Ishikawa (cell line): ENCODE results near the gene GRIP2.

Source experiments
- CEBPB ChIP-seq: IDR thresholded peaks from 2 replicates; pipeline ENCODE4 v1.6.1; 2012
- CREB1 ChIP-seq: IDR thresholded peaks from 2 replicates; pipeline ENCODE4 v1.6.1; 2012; ENCODE audit warnings: low read depth
- EGR1 ChIP-seq: IDR thresholded peaks from 2 replicates; pipeline ENCODE4 v1.6.1; 2012
- EP300 ChIP-seq: IDR thresholded peaks from 2 replicates; pipeline ENCODE4 v1.6.1; 2012; ENCODE audit warnings: borderline replicate concordance
- FOXM1 ChIP-seq: IDR thresholded peaks from 2 replicates; pipeline ENCODE4 v1.6.1; 2012; ENCODE audit warnings: low read depth, borderline replicate concordance
- MAX ChIP-seq: IDR thresholded peaks from 2 replicates; pipeline ENCODE4 v1.6.1; 2012
- NFIC ChIP-seq: IDR thresholded peaks from 2 replicates; pipeline ENCODE4 v1.6.1; 2012
- RAD21 ChIP-seq: IDR thresholded peaks from 2 replicates; pipeline ENCODE4 v1.6.1; 2012; ENCODE audit warnings: low read depth
- REST ChIP-seq: IDR thresholded peaks from 2 replicates; pipeline ENCODE4 v1.6.1; 2012; ENCODE audit warnings: low read depth, mild to moderate bottlenecking
- TAF1 ChIP-seq: IDR thresholded peaks from 2 replicates; pipeline ENCODE4 v1.6.1; 2012; ENCODE audit warnings: low read depth, mild to moderate bottlenecking
- TCF12 ChIP-seq: IDR thresholded peaks from 2 replicates; pipeline ENCODE4 v1.6.1; 2012; ENCODE audit warnings: low read depth
- TEAD4 ChIP-seq: IDR thresholded peaks from 2 replicates; pipeline ENCODE4 v1.6.1; 2012
- USF1 ChIP-seq: IDR thresholded peaks from 2 replicates; pipeline ENCODE4 v1.6.1; 2012
- YY1 ChIP-seq: IDR thresholded peaks from 2 replicates; pipeline ENCODE4 v1.6.1; 2012; ENCODE audit warnings: low read depth
- ZBTB7A ChIP-seq: IDR thresholded peaks from 2 replicates; pipeline ENCODE4 v1.6.1; 2012; ENCODE audit warnings: low read depth

Gene GRIP2

DNA sequence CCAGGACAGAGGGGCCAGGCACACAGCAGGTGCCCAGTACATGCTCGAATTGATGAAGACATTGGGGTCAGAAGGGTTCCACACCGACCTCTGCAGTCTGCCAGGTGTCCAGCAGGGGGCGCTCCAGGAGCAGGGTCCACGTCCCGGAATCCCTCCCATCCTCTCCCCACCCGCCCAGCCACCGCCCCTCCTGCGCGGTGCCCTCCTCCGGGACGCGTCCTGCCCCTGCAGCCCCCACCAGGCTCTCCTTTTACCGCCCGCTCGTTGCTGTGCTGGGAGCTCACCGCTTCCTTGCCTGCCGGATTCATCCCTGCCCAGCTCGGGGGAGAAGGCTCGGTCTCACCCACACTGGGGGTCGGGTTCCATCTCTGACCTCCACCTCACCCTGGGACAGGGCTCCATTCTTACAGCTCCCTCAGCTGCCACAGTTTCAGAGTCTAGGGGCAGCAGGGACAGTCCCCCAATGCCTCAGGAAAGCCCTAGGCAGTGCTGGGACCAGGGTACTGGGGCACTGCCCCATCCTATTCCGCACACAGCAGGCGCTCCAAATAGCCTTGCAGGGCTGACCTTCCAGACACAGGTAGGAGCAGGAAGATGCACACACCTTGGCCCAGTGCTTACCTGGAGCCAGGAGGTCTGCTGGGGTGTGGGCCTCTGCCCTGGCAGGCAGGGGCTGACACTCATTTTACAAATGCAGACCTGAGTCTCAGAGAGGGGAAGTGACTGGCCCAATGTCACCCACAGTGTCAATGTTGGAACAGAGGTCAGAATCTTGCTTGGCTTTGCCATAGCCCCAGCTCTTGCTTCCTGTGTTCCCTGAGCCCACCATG lies 31.0 kb downstream of the GRIP2 start:
- TF ChIP-seq TAF1 (no peak), RAD21 (peak; percentile 88)

DNA sequence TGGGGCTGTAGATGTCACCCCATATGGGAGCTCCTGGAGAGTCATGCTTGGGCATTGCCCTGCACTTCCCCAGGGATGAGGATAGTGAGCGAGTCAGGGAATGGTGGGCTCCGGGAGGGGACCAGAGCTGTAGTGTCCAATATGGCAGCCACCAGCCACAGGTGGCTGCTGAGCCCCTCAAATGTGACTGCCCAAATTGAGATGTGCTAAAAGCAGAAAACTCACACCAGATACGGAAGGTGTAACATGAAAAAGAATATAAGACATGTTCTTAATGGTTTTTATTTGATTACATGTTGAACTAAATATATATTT lies 31.7 kb downstream of the GRIP2 start:
- no peak for TF ChIP-seq TEAD4
- no peak for TF ChIP-seq CEBPB
- TF ChIP-seq EP300 = no peak

DNA sequence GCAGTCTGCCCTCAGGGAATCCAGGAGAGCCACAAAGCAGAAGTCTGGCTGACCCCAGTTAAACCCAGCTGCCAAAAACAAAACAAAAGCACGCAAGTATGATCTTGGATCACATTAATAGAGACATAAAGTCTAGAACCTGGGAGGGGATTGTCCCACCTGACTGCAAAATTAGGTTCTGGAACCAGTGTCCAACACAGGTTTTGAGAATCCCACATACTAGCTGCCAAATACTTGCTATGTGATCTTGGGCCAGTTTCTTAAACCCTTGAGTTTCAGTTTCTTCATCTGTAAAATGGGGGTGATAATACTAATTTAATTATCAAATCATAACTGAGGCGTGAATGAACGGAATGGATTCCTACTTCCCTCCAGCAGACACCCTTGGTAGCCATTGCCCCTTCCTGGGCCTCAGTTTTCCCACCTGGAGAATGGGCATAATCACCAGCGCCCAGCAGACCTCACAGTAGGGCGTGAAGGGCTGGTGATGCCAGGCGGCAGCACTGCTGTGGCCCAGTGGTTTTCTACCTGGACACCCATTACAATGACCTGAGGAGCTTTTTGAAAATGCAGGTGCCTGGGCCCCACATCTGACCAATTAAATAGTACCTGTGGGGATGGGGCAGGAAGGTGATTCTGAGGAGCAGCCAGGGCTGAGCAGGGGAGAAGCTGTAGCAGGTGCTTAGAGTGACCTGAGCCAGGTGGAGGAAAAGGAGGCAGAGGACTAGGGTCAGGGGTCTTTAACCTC lies 32.2 kb downstream of the GRIP2 start:
- TF ChIP-seq EP300 (no peak), EGR1 (no peak), ZBTB7A (no peak)

DNA sequence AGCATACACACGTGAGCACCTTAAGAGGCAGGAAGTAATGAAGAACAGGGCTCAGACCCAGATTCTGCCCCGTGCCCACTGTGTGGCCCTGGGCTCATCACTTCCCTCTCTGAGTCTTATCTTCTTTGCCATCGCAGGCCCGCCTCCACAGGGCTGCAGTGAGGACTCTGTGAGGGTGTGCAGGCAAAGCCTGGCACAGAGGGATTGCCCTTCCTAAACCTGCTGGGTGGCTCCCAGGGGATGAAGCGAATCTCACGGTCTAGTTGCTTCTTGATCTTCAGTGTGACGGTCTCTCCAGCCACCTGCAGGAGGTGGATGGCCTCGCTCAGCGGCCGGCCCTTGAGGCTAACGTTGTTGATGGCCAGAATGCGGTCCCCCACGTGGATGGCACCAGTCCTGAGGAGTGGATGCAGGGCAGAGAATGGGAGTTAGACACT lies 32.8 kb downstream of the GRIP2 start:
- TF ChIP-seq FOXM1 (no peak), RAD21 (peak; percentile 38; the same call in 1 of the 2 replicates)

DNA sequence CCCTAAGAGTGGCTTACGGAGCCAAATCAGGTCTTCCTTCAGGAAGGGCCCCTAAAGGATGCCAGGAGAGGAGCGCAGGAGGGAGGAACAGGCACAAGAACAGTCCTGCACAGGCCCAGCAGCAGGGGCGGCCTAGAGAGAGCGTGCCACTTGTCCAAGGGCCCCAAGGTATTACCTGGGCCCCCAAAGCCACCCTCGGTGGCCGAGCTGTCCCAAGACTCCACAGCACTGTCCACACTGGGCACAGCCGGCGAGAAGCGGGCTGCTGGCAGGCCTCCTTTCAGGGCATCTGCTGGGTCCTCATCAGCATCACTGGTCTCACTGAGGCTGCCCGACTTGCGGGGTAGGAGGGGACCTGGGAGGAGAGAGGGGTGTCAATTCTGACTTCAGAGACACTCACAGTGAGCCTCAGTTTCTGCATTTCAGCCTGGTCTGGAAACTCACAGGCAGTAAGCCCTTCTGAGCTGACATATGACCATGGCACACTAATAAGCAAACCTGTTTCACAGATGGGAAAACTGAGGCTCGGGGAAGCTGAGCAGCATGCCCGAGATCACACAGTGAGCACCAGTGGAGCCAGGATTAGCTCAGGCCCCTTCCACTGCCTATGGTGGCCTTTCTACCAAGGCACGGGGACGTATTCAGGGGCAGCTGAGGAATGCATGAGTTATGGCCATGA lies 33.4 kb downstream of the GRIP2 start:
- TF ChIP-seq NFIC = no peak
- TF ChIP-seq RAD21 = no peak
- no peak for TF ChIP-seq EP300
- TF ChIP-seq MAX = no peak
- TF ChIP-seq EGR1 = no peak
- no peak for TF ChIP-seq TCF12
- no peak for TF ChIP-seq REST
- no peak for TF ChIP-seq TAF1
- TF ChIP-seq TEAD4 = no peak

GRCh38 chr3:14505803-14506500 lies 34.2 kb downstream of the GRIP2 start:
- TF ChIP-seq YY1 = no peak
- TF ChIP-seq EP300 = no peak
- no peak for TF ChIP-seq NFIC
- TF ChIP-seq FOXM1 = no peak
- no peak for TF ChIP-seq CREB1
- TF ChIP-seq RAD21 = no peak
- TF ChIP-seq USF1 = no peak
- TF ChIP-seq TCF12 = no peak
- TF ChIP-seq MAX = no peak
- TF ChIP-seq TAF1 = no peak
- TF ChIP-seq CEBPB = no peak
- no peak for TF ChIP-seq ZBTB7A
- no peak for TF ChIP-seq EGR1

DNA sequence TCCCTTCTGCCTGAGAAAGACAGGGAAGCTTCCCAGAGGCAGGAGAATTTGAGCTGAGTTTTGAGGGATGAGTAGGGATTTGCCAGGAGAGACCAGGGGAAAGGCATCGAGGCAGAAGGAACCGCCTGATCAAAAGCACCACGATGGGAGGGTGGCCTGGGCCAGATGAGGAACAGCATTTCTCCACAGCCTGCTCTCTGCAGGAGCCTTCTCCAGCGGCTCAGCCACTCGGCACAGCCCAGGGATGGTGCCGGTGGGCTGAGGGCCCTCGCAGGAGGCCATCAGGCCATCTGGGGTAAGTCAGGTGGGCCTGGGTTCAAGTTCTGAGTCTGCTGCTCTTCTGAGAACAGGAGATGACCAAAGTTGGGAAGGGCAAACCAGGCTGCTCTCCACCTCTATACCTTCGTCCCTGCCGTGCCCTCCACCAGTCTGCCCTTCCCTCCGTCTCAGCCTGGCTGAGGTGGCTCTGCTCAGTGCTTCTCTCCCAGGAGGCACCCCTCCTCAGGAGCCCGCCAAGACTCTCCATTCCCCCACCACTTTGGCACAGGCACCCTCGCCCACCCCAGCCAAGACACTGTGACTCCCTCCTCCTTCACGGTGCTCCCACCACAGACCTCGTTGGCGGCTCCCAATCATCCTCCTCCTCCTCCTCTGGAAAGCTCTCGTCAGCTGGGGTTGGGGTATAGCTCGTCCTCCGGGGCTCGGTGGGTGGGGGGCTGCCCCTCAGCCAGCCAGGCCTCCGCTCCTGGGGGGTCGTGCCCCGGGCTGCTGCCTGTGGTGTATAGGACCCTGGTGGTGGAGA lies 34.9 kb downstream of the GRIP2 start:
- no peak for TF ChIP-seq REST
- no peak for TF ChIP-seq FOXM1
- no peak for TF ChIP-seq EP300
- TF ChIP-seq TAF1 = no peak
- TF ChIP-seq TCF12 = no peak
- TF ChIP-seq TEAD4 = no peak
- TF ChIP-seq MAX = no peak
- TF ChIP-seq YY1 = no peak
- no peak for TF ChIP-seq RAD21
- TF ChIP-seq ZBTB7A = no peak
- TF ChIP-seq EGR1 = no peak
- no peak for TF ChIP-seq CEBPB
- no peak for TF ChIP-seq NFIC
